Measurements from ENCODE around the gene SYNE4.
"Not testable (repeated sequence)": the region's sequence is repeated elsewhere in the genome, so short reads cannot be mapped to it uniquely, and the experiment has no call there.

The SYNE4 gene, protein sequence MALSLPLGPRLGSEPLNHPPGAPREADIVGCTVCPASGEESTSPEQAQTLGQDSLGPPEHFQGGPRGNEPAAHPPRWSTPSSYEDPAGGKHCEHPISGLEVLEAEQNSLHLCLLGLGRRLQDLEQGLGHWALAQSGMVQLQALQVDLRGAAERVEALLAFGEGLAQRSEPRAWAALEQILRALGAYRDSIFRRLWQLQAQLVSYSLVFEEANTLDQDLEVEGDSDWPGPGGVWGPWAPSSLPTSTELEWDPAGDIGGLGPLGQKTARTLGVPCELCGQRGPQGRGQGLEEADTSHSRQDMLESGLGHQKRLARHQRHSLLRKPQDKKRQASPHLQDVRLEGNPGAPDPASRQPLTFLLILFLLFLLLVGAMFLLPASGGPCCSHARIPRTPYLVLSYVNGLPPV

DNA sequence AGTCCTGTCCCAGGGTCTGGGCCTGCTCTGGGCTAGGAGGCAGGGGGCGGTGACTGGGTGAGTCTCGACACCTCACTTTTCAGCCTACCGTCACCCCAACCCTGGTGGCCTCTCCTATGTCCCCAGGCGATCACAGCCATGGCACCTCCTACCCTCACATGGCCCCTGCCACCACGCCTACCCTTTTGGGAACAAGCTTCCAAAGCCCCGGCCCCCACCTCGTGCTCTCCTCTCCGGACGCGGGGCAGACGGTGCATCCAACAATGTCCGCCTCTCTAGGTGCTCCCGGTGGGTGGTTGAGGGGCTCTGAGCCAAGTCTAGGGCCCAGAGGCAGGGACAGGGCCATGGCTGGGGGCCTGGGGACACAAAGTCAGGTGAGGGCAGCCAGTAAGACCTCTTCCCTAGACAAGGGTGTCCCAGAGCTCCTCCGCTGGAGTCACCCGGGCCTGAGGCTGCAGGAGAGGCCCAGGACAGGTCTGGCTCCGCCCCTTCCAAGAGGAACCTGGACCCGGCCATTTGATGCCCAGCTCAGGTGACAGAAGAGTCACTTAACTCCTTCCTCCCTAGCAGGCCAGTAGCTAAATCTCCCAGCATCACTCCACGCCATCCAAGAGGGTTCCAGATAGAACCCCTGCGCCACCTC lies at the start of gene SYNE4:
TSS of gene SYNE4 (minus strand) at position 478 of the 643 bp plus-strand sequence. CDS start at position 346, 132 bp downstream.
- no peak for DNase-seq

DNA sequence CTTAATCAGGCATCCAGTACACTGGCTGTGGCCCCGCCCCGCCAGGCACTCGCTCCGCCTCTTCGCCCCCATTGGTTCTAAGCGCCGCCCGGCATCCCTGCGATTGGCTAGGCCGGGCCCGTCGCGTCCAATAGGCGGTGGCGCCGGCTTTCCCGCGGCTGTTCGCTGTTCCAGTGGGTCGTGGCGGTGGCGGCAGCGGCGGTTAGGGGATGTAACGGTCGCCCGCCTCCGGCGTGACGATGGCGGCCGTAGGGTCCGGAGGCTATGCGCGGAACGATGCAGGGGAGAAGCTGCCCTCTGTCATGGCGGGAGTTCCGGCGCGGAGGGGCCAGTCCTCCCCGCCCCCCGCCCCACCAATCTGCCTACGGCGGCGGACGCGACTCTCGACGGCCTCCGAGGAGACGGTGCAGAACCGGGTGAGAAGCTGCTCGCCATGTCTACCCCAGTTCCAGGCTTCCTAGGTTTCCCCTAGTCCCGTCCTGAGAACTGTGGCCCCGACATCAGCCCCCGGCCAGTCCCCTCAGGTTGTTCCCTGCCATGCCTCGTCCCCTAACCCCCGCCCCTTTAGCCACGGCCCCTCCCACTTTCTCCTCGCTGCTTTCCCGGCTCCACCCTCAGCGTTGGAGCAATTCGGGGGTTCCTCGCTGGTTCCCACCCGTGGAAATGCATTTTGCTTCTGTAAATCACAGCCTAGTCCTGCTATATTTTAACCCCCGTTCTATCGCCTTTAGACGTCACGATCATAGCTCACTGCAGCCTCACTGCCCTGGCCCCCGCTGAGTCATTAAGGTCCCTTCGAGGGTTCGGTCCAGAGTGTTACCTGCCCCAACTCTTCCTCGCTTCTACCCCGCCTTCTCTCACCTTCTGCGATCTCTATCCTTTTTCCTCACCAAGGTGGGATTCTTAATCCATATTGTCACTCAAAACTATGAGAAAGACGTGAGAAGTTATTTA lies 46.4 kb upstream of the SYNE4 start, which contains the start of gene WDR62:
TSS of gene WDR62 (plus strand) at position 165 of the 954 bp plus-strand sequence. CDS start at position 240, 75 bp downstream.
- DNase-seq: peak; percentile 98

DNA sequence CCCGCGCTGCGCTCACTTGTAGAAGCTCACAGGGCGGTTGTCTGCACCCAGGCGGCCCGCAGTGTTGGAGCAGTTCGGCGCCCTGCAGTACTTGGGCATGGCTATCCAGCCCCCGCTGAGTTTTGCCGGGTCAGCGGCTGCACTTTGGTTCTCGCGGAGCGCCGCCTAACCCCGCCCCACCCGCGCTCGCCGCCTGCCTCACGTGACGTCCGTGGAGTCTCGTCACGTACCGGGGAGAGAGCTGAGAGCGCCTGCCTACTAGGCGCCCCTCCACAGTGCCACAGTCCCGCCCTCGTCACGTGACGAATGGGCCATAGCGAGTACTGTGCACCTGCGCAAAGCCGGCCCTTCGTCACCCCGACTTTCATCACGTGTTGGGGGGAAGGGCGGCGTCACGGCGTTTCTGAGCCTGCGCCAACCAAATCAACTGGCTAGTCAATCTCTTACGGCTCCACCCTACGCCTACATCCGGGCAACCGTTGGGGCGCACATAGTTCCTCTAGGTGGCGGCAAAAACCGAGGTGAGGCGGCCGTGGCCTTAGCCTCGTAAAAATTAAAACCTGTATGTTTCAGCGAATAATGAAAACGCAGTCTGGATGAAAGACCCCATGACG lies 45.6 kb upstream of the SYNE4 start, which contains the start of gene THAP8:
TSS of gene THAP8 (minus strand) at position 167 of the 614 bp plus-strand sequence. CDS start at position 99, 68 bp downstream.
- peak; percentile 100 for DNase-seq

DNA sequence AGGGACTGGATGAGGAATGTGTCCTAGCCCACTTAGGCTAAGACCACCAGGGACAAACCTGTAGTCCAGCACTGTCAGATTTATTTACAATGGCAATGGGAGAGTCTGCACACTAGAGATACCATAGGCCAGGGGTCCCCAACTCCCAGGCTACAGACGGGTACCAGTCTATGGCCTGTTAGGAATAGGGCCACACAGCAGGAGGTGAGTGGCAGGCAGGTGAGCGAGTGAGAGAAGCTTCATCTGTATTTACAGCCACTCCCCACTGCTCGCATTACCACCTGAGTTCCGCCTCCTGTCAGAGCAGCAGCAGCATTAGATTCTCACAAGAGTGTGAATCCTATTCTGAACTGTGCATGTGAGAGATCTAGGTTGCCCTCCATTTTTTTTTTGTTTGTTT lies 43.0 kb upstream of the SYNE4 start:
- DNase-seq: no peak

DNA sequence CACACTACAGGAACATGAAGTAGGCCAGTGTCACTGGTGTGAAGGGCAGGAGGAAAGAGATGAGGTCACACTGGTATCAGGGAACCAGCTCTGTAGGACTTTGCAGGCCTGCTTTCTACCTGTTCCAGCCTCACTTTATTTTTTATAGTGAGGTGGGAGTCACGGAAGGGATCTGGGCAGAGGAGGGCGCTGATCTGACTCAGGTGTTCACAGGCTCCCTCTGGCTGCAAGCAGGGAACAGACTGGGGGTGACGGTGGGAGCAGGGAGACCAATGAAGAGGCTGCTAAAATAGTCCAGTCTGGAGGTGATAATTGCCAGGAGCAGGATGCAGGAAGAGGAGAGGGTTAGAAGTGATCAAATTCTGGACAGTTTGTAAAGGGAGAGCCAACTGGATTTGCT lies 42.6 kb upstream of the SYNE4 start:
- no peak for DNase-seq

DNA sequence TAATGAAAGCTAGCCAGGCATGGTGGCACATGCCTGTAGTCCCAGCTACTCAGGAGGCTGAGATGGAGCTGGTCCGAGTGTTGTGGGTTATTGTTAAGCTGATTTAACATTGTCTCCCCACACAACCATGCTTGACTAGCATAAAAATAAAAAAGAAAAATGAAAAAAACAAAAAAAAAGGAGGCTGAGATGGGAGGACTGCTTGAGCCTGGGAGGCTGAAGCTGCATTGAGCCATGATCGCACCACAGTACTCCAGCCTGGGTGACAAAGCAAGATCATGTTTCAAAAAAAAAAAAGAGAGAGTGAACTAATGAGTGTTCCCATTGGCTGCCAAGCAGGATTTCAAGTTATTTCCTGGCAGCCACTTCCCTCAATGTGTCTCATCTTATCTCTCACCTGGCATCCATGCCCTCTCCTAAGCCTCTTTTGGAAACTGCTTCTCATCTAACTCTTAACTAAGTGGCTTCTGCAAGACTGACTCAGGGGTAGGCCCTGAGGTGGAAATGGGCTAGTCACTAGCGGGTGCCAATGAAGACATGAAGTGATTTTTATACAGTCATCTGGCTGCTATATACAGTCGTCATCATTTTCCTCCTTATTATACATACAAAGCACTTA lies 40.6 kb upstream of the SYNE4 start:
- DNase-seq: no peak

DNA sequence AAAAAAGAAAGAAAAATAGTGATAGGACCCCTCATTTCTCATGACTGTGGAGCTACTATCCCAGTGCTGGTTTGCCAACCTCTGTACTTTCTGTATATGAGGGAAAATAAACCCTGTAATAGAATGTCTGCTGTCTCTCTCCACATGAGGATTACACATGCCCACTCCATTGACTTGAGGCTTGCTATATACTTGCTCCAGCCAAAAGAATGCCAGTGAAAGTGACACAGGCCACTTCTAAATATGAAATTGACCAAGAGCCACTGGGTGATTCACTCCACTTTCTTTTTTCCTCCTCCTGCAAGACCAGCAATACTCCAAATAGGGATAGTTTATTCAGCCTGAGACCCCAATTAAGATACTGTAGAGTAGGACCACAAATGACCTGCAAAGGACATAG lies 39.2 kb upstream of the SYNE4 start:
- no peak for DNase-seq

DNA sequence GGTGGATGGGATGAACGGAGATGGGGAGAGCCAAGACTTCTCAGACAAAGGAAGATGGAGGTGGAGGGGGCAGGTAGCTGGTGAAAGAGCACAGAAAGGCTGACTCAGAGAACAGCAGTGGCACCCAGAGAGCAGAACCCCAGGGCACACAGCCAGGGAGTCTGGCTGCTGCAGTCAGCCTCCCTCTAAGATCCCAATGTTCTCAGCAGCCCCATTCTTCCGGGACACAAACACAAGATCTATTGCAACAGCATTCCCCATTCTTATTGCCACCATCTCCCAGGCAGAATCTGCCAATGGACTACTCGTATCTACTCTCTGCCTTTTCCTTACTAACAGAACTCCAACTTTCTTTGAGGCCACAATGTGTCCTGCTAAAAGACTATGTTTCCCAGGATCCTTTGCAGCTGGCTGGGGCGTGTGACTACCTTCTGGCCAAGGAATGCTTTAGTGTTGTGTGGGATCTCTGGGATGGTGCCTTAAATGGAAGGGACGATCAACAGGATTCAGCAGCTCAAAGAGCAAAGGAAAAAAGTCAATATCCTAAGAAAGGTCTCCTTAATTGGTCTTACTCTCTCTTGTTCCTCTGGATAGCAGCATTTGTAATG lies 37.9 kb upstream of the SYNE4 start:
- DNase-seq: no peak

DNA sequence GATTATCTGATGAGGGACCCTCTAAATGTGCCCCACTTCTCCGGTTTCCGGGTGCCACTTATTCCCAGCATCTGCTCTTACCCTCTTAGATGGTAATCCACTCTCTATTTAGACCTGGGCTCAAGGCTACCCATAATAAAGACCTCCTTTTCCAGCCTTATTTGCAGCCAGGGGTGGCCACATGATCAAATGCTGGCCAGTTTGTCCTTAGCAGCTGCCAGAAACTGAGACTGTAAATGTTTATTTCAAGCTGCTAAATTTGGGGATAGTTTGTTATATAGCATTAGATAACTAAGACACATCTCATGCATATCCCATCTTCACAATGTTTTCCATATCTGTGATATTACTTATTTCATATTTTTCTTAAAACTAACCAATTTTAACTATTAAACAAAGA lies 35.3 kb upstream of the SYNE4 start:
- DNase-seq: no peak

DNA sequence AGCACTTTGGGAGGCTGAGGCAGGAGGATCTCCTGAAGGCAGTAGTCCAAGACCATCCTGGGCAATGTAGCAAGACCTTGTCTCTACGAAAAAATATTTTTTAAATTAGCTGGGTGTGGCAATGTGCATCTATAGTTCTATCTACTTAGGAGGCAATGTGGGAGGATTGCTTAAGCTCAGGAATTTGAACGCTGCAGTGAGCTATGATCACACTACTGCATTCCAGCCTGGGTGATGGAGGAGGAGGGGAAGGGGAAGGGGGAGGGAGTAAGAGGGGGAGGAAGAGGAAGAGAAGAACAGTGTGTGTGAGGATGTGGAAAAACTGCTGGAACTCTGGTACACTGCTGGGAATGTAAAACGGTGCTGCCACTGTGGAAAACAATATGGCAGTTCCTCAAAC lies 33.2 kb upstream of the SYNE4 start:
- no peak for DNase-seq

DNA sequence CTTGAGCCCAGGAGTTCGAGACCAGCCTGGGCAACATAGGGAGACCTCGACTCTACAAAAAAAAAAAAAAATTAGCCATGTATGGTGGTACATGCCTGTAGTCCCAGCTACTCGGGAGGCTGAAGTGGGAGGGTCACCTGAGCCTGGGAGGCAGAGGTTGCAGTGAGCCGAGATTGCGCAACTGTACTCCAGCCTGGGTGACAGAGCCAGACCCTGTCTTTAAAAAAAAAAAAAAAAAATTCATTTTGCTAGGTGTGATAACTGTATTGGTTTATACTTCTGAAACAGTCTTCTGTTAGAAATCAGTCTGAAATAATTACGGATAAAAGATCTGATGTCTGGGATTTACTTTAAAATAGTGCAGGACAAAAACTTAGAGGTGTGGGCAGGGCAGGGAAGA lies 32.5 kb upstream of the SYNE4 start:
- not testable (repeated sequence) for DNase-seq

DNA sequence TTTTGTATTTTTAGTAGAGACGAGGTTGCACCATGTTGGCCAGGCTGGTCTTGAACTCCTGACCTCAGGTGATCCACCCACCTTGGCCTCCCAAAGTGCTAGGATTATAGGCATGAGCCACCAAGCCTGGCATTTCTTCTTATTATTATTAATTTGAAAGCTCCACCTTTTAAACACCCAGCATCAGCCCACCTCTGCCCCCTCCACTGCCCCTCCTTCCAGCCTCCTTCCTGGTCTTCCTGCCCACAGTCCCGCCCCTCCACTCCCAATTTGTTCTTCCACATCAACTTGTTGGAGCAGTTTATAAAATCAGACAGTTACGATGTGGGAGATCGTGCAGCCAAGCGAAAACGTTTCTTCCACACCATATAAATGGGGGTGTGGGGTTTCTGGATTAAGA lies 31.9 kb upstream of the SYNE4 start:
- DNase-seq: no peak

DNA sequence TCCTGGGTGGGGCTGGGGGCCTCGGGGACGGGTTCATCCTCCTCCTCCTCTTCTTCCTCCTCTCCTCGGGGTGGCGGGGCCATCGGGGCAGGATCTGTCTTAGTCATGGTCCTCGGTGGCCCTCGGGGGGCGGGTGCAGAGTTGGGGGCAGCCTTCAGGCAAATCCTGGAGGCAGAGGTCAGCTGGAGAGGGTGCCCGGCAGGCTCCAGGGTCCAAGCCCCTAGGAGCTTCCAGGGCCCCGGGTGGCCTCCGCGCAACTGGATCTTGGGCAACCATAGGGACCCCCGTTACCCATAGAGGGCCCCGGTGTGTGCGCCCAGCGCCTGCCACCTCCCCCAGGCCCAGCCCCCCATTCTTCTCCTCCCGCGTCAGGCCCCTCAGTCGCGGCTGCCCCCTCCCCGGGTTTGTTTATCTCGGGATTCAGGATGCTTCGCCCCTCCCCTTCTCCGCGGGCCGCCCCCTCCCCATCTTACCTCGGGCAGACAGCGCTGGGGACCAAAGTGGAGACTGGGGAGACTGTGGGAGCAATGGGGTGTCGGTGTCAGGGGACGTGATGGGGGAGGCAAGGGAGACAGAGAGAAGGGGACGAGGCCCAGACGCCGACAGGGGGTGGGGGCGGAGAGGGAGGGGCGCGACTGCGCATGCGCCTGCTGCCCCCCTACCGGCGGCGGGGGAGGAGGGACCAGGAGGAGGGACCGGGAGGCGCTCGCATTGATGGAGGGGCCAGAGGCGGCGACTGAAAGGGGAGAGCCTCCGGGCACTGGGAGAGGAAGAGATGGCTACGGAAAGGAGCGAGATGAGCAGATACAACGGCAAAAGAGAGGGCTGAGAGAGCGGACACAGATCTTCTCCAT lies 23.9 kb upstream of the SYNE4 start, which contains the start of gene CLIP3:
TSS of gene CLIP3 (minus strand) at position 623 of the 854 bp plus-strand sequence. CDS start at position 107, 516 bp downstream.
- DNase-seq: peak; percentile 83

DNA sequence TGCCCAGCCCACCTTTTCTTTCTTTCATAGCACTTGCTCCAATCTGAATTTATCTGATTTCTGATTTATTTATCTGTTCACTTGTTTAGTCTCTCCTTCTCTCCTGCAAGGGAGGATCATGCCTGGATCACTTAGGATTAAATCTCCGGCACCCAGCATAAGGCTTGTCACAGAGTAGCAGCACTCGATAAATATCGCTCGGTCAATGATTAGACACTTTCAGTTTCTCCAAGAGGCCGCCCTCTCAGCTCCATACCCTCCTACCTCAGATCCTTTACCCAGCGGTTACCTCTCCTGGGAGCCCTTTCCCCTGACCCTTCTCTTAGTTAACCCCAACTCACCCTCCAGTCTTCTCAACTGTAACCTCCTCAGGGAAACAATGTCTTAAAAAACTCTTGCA lies 22.7 kb upstream of the SYNE4 start:
- no peak for DNase-seq

DNA sequence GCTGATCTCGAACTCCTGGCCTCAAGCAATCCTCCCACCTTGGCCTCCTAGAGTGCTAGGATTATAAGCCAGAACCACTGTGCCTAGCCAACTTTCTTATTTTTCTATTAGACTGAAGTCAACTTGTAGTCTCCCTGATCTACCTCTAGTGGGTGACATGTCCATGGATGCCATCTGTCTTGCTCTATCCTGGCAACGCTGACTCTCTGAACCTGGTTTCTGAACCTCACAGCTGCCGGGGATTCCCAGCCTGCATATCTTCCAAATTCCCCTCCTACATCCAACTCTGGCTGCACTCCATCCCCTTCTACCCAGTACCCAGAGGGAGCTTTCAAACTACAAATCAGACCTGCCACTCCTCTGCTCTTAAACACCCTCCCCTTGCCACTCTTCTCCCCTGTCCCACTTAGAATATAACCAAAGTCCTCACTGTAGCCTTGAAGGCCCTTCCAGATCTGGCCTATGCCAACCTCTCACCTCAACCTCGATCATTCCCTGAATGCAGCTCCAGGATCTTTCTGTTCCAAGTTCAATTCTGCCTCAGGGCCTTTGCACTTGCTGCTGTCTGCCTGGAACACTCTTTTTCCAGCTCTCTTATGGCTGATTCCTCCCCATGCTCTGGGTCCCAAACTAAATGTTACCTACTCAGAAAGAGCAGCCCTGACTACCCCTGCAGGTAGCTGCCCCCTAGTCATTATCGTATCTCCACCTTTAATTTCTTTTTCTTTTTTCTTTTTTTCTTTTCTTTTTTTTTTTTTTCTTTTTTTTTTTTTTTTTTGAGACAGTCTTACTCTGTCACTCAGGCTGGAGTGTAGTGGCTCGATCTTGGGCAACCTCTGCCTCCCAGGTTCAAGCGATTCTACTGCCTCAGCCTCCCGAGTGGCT lies 21.9 kb upstream of the SYNE4 start:
- no peak for DNase-seq

DNA sequence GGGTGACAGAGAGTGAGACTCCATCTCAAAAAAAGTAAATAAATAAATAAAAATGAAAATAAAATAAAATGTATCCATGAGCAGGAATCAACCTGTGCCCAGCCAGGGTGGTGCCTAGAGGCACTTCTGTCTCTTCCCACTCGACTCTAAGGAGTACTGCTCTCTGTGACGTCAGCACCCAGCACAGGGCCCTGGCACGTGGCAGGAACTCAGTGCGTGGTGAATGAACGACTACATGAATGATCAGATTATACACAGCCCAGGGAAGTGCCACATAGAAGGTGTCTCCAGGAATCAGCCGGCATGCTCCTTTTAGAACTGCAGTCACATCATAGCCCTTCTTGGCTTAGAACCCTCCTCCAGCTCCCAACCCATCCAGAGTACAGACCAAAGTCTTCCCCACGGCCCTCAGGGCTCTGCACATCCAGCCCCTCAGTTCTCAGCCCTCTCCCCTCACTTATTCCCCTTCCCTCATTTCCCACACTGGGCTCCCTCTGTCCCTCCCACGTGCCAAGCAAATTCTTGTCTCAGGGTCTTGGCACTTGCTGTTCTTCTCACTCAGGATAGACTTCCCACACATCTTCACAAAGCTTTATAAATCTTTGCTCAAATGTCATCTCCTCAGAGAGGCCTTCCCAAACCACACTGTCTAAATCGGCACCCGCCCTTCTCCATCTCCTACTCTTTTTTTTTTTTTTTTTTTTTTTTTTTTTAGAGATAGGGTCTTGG lies 19.9 kb upstream of the SYNE4 start:
- DNase-seq: no peak

DNA sequence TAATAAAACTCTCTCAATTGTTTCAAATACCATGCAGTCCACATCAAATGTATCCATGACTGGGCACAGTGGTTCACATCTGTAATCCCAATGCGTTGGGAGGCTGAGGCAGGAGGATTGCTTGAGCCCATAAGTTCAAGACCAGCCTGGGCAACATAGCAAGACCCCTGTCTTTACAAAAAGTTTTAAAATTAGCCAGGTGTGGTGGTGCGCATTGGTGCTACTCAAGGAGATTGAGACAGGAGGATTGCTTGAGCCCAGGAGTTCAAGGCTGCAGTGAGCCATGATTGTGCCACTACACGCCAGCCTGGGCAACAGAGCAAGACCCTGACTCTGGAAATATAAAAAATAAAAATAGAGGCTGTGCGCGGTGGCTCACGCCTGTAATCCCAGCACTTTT lies 19.1 kb upstream of the SYNE4 start:
- no peak for DNase-seq

DNA sequence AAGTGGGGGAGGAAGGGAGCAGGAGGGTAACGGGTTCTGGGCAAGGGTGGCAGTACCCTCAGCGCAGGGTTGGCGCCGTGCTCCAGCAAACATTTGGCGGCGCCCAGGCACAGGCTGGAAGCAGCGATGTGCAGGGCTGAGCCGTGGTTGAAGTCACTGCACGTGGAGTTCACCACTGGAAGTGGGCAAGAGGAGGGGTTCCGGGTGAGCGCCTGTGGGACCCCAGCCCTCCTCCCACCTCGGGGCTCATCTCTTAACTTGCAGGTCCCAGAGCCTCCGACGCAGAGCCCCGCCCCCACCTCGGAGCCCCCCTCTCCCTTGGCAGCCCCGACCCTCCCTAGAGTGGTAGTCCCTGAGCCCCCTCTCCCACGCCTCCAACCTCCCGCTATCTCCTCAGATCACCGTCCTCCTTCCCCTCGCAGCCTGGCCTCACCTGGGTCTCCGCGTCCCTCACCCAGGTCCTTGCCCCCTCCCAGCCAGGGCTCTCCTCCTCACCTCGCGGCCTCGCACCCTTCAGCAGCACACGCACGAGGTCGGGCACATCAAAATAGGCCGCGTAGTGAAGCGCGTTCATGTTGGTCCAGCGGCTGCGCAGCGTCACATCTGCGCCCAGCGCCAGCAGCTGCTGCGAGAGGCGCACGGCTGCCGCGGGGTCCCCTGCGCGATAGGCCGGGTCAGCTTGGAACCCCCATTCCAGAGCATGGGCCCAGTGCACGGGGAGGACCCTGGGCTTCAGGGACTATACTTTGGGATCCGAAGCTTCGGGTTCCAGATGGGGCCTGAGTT lies 17.7 kb upstream of the SYNE4 start:
- DNase-seq: no peak
